Breast epithelium (tissue), 3 donors: Measurements from ENCODE around the gene LURAP1L.

Source experiments
- POLR2A ChIP-seq: fragments of 450-650 bp; IDR thresholded peaks from one replicate; pipeline ENCODE4 v1.6.1; 2016; ENCODE audit warnings: antibody characterized with exemption, mild to moderate bottlenecking, moderate library complexity
- TF ChIP-seq, protein P1 (sequence below), 3 donors: fragments of 450-650 bp; IDR thresholded peaks; one replicate each; pipeline ENCODE4 v1.5.1; 2016 to 2017; ENCODE audit warnings: antibody characterized with exemption in 3 of 3, mild to moderate bottlenecking in 3 of 3, moderate library complexity in 3 of 3

GRCh38 chr9:12773562-12773961, 1.3 kb upstream of the LURAP1L start:
- no peak for TF ChIP-seq POLR2A
- TF ChIP-seq, protein P1, sequence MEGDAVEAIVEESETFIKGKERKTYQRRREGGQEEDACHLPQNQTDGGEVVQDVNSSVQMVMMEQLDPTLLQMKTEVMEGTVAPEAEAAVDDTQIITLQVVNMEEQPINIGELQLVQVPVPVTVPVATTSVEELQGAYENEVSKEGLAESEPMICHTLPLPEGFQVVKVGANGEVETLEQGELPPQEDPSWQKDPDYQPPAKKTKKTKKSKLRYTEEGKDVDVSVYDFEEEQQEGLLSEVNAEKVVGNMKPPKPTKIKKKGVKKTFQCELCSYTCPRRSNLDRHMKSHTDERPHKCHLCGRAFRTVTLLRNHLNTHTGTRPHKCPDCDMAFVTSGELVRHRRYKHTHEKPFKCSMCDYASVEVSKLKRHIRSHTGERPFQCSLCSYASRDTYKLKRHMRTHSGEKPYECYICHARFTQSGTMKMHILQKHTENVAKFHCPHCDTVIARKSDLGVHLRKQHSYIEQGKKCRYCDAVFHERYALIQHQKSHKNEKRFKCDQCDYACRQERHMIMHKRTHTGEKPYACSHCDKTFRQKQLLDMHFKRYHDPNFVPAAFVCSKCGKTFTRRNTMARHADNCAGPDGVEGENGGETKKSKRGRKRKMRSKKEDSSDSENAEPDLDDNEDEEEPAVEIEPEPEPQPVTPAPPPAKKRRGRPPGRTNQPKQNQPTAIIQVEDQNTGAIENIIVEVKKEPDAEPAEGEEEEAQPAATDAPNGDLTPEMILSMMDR (IDR thresholded peaks at IDR 0.05), result no peak
